ENCODE measurements around the gene HPN.
A peak's percentile ranks its signal among the peaks of the same experiment; 100 is the strongest.
"Not testable (repeated sequence)": the region's sequence is repeated elsewhere in the genome, so short reads cannot be mapped to it uniquely, and the experiment has no call there.

HPN gene

GRCh38 chr19:34997071-34997617 lies 44.4 kb upstream of the HPN start:
- H3K4me1 ChIP-seq (ENCODE audit: control insufficient read depth, insufficient read depth, low read length): peaks cover 25% of the 10 kb centered on the region
- TF ChIP-seq EGR2 (tag by site-specific recombination; IDR thresholded peaks at IDR 0.05; ENCODE audit: low read depth) (no peak), PRDM1 (tag by site-specific recombination; IDR thresholded peaks at IDR 0.05) (0 out of 2 replicates have a peak, but pooled peaks have one; percentile 11), PRDM10 (tag by site-specific recombination; IDR thresholded peaks at IDR 0.05) (peak; percentile 65), ZBTB10 (tag by site-specific recombination; IDR thresholded peaks at IDR 0.05) (no peak)
- no peak overlapping the region for H3K4me3 ChIP-seq (ENCODE audit: low read depth, low read length)
- H3K36me3 ChIP-seq (ENCODE audit: control insufficient read depth in 2 of 2, insufficient read depth in 1 of 2, low read length in 2 of 2): peaks cover 5 to 8% of the 10 kb centered on the region in 2 experiments; a peak in 2 of 3 replicates
- ChIA-PET CTCF (interaction anchor here (0.9 to 2.3 kb wide), 3 partner anchors 10 to 139 kb away, joined by 3 to 12 read pairs (median 4); no protein-coding TSS in a partner anchor), POLR2A (interaction anchor here (0.7 kb wide), 1 partner anchor 216 kb away, joined by 5 read pairs; no protein-coding TSS in a partner anchor)
- no peak overlapping the region for H3K27ac ChIP-seq (ENCODE audit: extremely low read depth, low read depth, low read length)
- H3K9me3 ChIP-seq (ENCODE audit: control insufficient read depth, insufficient read depth, low read depth, low read length): no peaks in the 10 kb centered on the region

- CTCF ChIA-PET: interaction anchor here (1.0 to 4.3 kb wide), 3 partner anchors 11 to 15 kb away, joined by 3 to 35 read pairs (median 4); no protein-coding TSS in a partner anchor
These were observed 43.3 kb upstream of the HPN start for GRCh38 chr19:34998224-34998623.

GRCh38 chr19:34998777-34999497 lies 42.6 kb upstream of the HPN start:
- Histone ChIP-seq H3K4me3 (ENCODE audit: low read depth, low read length) (peak overlapping the region; percentile 63; the same call in 1 of the 2 replicates), H3K27ac (ENCODE audit: extremely low read depth, low read depth, low read length) (peak overlapping the region; percentile 98), H3K9me3 (ENCODE audit: control insufficient read depth, insufficient read depth, low read depth, low read length) (no peaks in the 10 kb centered on the region), H3K4me1 (ENCODE audit: control insufficient read depth, insufficient read depth, low read length) (peaks cover 35% of the 10 kb centered on the region), H3K36me3 (ENCODE audit: control insufficient read depth in 2 of 2, insufficient read depth in 1 of 2, low read length in 2 of 2) (peaks cover 21 to 23% of the 10 kb centered on the region in 2 experiments)
- ChIA-PET CTCF (interaction anchor here (0.6 to 4.3 kb wide), 4 partner anchors 14 to 143 kb away, joined by 3 to 35 read pairs (median 4); no protein-coding TSS in a partner anchor), POLR2A (interaction anchor here (0.5 to 3.0 kb wide), 16 partner anchors 9 to 643 kb away, joined by 3 to 20 read pairs (median 5); partner anchors contain the start of genes SCGB2B2, SCN1B, ZNF30 and ZNF302)
- TF ChIP-seq ZNF785 (tag by site-specific recombination; IDR thresholded peaks at IDR 0.05) (peak; percentile 19; the same call in 1 of the 2 replicates), ZBTB10 (tag by site-specific recombination; IDR thresholded peaks at IDR 0.05) (peak; percentile 24; the same call in 1 of the 2 replicates), ZNF513 (tag by site-specific recombination; IDR thresholded peaks at IDR 0.05) (no peak; the same call in 1 of the 2 replicates), ZNF391 (tag by site-specific recombination; IDR thresholded peaks at IDR 0.05; ENCODE audit: borderline replicate concordance, low read depth) (peak; percentile 24; the same call in 1 of the 2 replicates), ZFHX2 (tag by site-specific recombination; conservative IDR thresholded peaks at IDR 0.05) (peak; percentile 32; the same call in 1 of the 2 replicates), ZNF621 (tag by site-specific recombination; IDR thresholded peaks at IDR 0.05) (0 out of 2 replicates have a peak, but pooled peaks have one; percentile 62), ZNF341 (tag by site-specific recombination; IDR thresholded peaks at IDR 0.05; ENCODE audit: low read depth) (peak; percentile 75), GLIS2 (tag by site-specific recombination; IDR thresholded peaks at IDR 0.05) (peak; percentile 10)

More at GRCh38 chr19:34998224-34998623, 43.3 kb upstream of the HPN start:
- Histone ChIP-seq H3K27ac (ENCODE audit: extremely low read depth, low read depth, low read length) (0 out of 2 replicates have a peak overlapping the region, but pooled peaks have one; percentile 98), H3K4me1 (ENCODE audit: control insufficient read depth, insufficient read depth, low read length) (peaks cover 34% of the 10 kb centered on the region), H3K36me3 (ENCODE audit: control insufficient read depth in 2 of 2, insufficient read depth in 1 of 2, low read length in 2 of 2) (peaks cover 16 to 17% of the 10 kb centered on the region in 2 experiments)
- H3K9me3 ChIP-seq (ENCODE audit: control insufficient read depth, insufficient read depth, low read depth, low read length); H3K4me3 ChIP-seq (ENCODE audit: low read depth, low read length): not testable (repeated sequence)
- POLR2A ChIA-PET: interaction anchor here (1.0 kb wide), 1 partner anchor 29 kb away, joined by 7 read pairs; no protein-coding TSS in a partner anchor
- TF ChIP-seq ZNF121 (tag by site-specific recombination; IDR thresholded peaks at IDR 0.05): peak; percentile 89
